NB4 (cell line): Measurements from ENCODE around the gene IGSF23.

Experiments
- MYC ChIP-seq: IDR thresholded peaks from 2 replicates; pipeline ENCODE4 v1.6.1; 2011; ENCODE audit warnings: low read depth, low read length
- POLR2A ChIP-seq: IDR thresholded peaks from 2 replicates; pipeline ENCODE4 v1.6.1; 2011; ENCODE audit warnings: mild to moderate bottlenecking; ENCODE audit not compliant: insufficient read length; ENCODE audit errors: extremely low read depth
- TF ChIP-seq, protein P1 (sequence below): IDR thresholded peaks from one replicate; pipeline ENCODE4 v1.5.1; 2012; ENCODE audit warnings: low read depth, low read length
- TF ChIP-seq, protein P2 (sequence below): IDR thresholded peaks from 2 replicates; pipeline ENCODE4 v1.6.1; 2011; ENCODE audit warnings: low read depth, low read length

DNA sequence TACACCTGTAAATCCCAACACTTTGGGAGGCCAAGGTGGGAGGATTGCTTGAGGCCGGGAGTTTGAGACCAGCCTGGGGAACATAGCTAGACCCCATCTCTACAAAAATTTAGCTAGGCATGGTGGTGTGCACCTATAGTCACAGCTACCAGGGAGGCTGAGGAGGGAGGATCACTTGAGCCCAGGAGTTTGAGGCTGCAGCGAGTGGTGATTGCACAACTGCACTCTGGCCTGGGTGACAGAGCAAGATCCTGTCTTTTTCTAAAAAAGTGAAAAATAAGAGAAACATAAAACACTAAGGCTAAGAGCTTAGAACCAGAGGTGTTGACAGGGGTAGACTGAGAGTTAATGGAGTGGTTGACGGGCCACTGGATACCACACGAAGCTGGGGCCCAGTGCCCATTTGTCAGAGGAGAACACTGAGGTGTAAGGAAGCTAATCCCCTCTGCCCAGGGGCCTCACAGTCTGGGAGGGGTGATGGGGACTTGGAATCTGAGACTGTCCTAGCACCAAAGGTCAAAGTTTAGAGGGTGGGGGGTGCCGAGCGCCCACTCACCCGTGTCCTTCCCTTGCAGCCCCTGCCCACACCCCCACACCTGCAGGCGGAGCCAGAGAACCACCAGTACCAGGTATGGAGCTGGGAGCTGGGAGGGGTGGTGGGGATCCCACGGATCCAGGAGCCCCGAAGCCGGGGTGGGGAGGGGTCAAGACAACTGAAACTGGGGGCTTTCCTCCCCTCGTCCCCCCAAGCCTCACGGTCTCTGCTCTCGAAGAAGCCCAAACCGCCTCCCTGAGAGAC lies 68.8 kb downstream of the IGSF23 start:
- TF ChIP-seq POLR2A (no peak), MYC (no peak)
- TF ChIP-seq, protein P1, sequence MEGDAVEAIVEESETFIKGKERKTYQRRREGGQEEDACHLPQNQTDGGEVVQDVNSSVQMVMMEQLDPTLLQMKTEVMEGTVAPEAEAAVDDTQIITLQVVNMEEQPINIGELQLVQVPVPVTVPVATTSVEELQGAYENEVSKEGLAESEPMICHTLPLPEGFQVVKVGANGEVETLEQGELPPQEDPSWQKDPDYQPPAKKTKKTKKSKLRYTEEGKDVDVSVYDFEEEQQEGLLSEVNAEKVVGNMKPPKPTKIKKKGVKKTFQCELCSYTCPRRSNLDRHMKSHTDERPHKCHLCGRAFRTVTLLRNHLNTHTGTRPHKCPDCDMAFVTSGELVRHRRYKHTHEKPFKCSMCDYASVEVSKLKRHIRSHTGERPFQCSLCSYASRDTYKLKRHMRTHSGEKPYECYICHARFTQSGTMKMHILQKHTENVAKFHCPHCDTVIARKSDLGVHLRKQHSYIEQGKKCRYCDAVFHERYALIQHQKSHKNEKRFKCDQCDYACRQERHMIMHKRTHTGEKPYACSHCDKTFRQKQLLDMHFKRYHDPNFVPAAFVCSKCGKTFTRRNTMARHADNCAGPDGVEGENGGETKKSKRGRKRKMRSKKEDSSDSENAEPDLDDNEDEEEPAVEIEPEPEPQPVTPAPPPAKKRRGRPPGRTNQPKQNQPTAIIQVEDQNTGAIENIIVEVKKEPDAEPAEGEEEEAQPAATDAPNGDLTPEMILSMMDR: no peak
- TF ChIP-seq, protein P2, sequence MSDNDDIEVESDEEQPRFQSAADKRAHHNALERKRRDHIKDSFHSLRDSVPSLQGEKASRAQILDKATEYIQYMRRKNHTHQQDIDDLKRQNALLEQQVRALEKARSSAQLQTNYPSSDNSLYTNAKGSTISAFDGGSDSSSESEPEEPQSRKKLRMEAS: no peak
